ENCODE results near the gene MRAP. TPM values are rescaled to one million over a fixed set of nuclear protein-coding genes. Genes with fewer than 3 reads are reported as not detected.
A peak's percentile ranks its signal among the peaks of the same experiment; 100 is the strongest.

MRAP gene
- total and polyA plus RNA-seq, 12 donors, result 13.4 to 769 (median 105) TPM

DNA sequence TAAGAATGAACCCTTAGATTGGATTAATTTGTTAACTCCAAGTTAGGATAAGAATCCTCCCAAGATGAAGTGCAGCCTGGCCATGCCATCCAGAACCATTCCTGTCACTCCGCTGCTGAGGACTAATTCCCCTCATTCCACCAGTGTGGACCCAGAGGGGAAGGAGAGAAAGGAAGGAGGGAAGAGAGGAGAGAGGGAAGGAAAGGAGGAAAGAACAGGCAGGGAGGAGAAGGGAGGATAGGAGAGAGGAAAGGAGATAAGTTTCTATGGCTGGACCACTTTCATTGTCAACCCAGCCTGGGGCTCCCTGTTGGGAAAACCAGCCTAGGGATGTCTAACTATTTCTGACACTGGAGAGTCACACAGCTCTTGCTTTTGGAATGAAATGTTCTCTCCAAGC lies 4.7 kb downstream of the MRAP start:
- 79 to 100% (median 100%) methylated on average over 1 of the region's 1 CpG for WGBS, 4 donors
- intact Hi-C loops (cut with DNase I), result no loop called here
- DNase-seq, result peak in 1 of 7 donors; percentile 6

DNA sequence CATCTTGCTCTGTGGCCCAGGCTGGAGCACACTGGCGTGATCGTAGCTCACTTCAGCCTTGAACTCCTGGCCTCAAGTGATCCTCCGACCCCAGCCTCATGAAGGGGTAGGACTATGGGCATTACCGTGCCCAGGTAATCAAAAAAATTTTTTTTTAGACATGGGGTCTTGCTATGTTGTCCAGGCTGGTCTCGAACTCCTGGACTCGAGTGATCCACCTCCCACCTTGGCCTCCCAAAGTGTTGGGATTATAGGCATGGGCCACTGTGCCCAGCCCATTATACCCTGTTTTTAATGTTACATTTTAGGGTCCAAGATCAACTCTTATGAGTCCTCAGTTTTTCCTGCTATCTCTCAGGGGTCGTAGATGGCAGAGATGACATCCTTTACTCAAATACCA lies 6.3 kb downstream of the MRAP start:
- H3K27me3 ChIP-seq, result no peaks in the 10 kb centered on the region
- TF ChIP-seq, protein P1, sequence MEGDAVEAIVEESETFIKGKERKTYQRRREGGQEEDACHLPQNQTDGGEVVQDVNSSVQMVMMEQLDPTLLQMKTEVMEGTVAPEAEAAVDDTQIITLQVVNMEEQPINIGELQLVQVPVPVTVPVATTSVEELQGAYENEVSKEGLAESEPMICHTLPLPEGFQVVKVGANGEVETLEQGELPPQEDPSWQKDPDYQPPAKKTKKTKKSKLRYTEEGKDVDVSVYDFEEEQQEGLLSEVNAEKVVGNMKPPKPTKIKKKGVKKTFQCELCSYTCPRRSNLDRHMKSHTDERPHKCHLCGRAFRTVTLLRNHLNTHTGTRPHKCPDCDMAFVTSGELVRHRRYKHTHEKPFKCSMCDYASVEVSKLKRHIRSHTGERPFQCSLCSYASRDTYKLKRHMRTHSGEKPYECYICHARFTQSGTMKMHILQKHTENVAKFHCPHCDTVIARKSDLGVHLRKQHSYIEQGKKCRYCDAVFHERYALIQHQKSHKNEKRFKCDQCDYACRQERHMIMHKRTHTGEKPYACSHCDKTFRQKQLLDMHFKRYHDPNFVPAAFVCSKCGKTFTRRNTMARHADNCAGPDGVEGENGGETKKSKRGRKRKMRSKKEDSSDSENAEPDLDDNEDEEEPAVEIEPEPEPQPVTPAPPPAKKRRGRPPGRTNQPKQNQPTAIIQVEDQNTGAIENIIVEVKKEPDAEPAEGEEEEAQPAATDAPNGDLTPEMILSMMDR (IDR thresholded peaks at IDR 0.05), result no peak
- TF ChIP-seq POLR2A (IDR thresholded peaks at IDR 0.05), result no peak
- peak in 1 of 7 donors; percentile 27 for DNase-seq
- H3K4me3 ChIP-seq, result no peak overlapping the region
- intact Hi-C loops (cut with DNase I), result no loop called here
- WGBS, 4 donors, result 85 to 94% (median 92%) methylated on average over 6 to 7 of the region's 7 CpGs
- H3K4me1 ChIP-seq (replicated peaks in 1 of 2), result peaks cover 6 to 16% of the 10 kb centered on the region in 2 donors
- H3K36me3 ChIP-seq (replicated peaks in 1 of 2), result no peaks in the 10 kb centered on the region
- H3K9me3 ChIP-seq (replicated peaks in 1 of 3), result no peaks in the 10 kb centered on the region
- H3K27ac ChIP-seq, result no peak overlapping the region

More for the DNA sequence above, 4.7 kb downstream of the MRAP start:
- Histone ChIP-seq H3K36me3 (replicated peaks in 1 of 2) (no peaks in the 10 kb centered on the region), H3K4me3 (no peak overlapping the region), H3K9me3 (replicated peaks in 1 of 3) (no peaks in the 10 kb centered on the region), H3K4me1 (replicated peaks in 1 of 2) (peaks cover 5 to 19% of the 10 kb centered on the region in 2 donors), H3K27me3 (no peaks in the 10 kb centered on the region), H3K27ac (no peak overlapping the region)
- TF ChIP-seq POLR2A (IDR thresholded peaks at IDR 0.05), result no peak
- TF ChIP-seq, protein P1 (IDR thresholded peaks at IDR 0.05), result no peak

DNA sequence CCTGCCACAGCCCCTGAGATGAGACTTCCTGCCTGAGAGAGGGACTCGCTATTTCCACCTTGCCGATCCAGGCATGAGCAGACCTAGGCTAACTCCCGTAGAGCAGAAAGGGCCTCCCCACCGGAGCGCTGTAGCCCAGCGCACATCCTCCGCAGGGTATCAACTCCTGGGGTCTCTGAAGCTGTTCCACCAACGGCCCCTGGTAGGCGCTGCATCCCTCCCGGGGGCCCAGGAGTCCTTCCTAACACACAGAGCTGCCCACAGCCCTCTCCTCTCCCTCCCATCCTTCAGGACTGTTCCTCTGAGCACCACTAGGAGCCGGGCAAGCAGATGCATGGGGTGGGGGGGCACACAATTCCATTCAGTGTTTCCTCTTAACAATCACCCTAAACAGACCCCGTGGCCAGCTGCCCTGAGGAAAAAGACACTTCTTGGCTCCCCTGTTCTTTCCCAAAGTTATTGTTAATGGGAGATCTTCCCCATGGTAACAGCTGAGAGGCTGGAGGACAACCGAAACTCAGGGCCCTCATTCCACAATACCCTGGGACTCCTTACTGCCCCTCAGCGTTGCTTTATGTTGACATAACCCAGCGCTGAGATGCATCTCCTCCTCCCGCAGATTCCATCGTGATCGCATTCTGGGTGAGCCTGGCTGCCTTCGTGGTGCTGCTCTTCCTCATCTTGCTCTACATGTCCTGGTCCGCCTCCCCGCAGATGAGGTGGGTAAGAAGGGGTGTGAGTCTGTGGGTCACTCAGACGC lies 7.5 kb downstream of the MRAP start:
- TF ChIP-seq, protein P1 (IDR thresholded peaks at IDR 0.05), result peak in 2 of 6 experiments; percentile 5 to 35
- TF ChIP-seq POLR2A (IDR thresholded peaks at IDR 0.05), result no peak
- H3K36me3 ChIP-seq (replicated peaks in 1 of 2), result no peaks in the 10 kb centered on the region
- no peak overlapping the region for H3K4me3 ChIP-seq
- intact Hi-C loops (cut with DNase I), result no loop called here
- H3K27ac ChIP-seq, result no peak overlapping the region
- 67 to 75% (median 73%) methylated on average over 14 to 22 of the region's 22 CpGs for WGBS, 4 donors
- peaks cover 6 to 16% of the 10 kb centered on the region in 2 donors for H3K4me1 ChIP-seq (replicated peaks in 1 of 2)
- peak in 1 of 7 donors; percentile 55 for DNase-seq
- H3K27me3 ChIP-seq, result no peaks in the 10 kb centered on the region
- H3K9me3 ChIP-seq (replicated peaks in 1 of 3), result no peaks in the 10 kb centered on the region

- H3K4me3 ChIP-seq, result no peak overlapping the region
- no peak overlapping the region for H3K27ac ChIP-seq
- WGBS, 4 donors, result 94 to 99% (median 96%) methylated on average over 4 of the region's 4 CpGs
- peak in 1 of 7 donors; percentile 49 for DNase-seq
- H3K4me1 ChIP-seq (replicated peaks in 1 of 2), result peaks cover 6 to 7% of the 10 kb centered on the region in 2 donors
- peaks cover 0 to 11% of the 10 kb centered on the region in 2 donors for H3K36me3 ChIP-seq (replicated peaks in 1 of 2)
- intact Hi-C loops (cut with DNase I), result no loop called here
- TF ChIP-seq, protein P1 (IDR thresholded peaks at IDR 0.05), result no peak
- TF ChIP-seq POLR2A (IDR thresholded peaks at IDR 0.05), result no peak
- H3K9me3 ChIP-seq (replicated peaks in 1 of 3), result no peaks in the 10 kb centered on the region
- no peaks in the 10 kb centered on the region for H3K27me3 ChIP-seq
Measured at GRCh38 chr21:32307706-32308105, 9.1 kb downstream of the MRAP start.

All from adrenal gland (tissue), 12 donors.